HCT116 (cell line): ENCODE measurements around the gene ATP6V1A. TPM values are rescaled to one million over a fixed set of nuclear protein-coding genes. Genes with fewer than 3 reads are reported as not detected.

Experiments used
- ATAC-seq: fragments of 200-7000 bp; cut with Tn5 transposase; 2 replicates; pipeline ENCODE4 v1.9.1; 2020; ENCODE audit warnings: mild to moderate bottlenecking, moderate library complexity
- BruUV-seq: library from RNA; stranded (reverse); fragments of 400-500 nt; replicated peaks from 2 replicates; lab custom pipeline; 2021; lab: Mats Ljungman, UMichigan
- CTCF ChIA-PET: fragments of 300-600 bp; sonication (Branson Sonifier 250); formaldehyde crosslinking; loops from one replicate; lab custom pipeline; 2021; ENCODE audit warnings: antibody characterized with exemption; lab: Charles Lee
- POLR2A ChIA-PET: fragments of 300-600, 350-600 bp; sonication (Branson Sonifier 250); formaldehyde crosslinking; loops from one replicate; lab custom pipeline; 2021; ENCODE audit warnings: antibody characterized with exemption; lab: Charles Lee
- RAD21 ChIA-PET, 2 experiments: fragments of 300-600 bp; sonication (Branson Sonifier 250); formaldehyde crosslinking; loops; one replicate each; lab custom pipeline; 2023; ENCODE audit warnings: low total read pairs in 2 of 2; ENCODE audit not compliant: uncharacterized antibody in 2 of 2, unreplicated experiment in 2 of 2, low non-redundant PET in 1 of 2; lab: Charles Lee
- DNase-seq: peaks from one replicate; pipeline ENCODE4 v3.0.0-alpha.2; 2010; ENCODE audit warnings: low read depth, low spot score
- H2AFZ ChIP-seq: fragments of 200-600 bp; shearing (Covaris generic), sonication (generic); 2 replicates; pipeline ENCODE4 v1.6.1; 2017; ENCODE audit warnings: low read depth, mixed run types, mixed read lengths, antibody characterized with exemption, low read length; ENCODE audit not compliant: poor library complexity, severe bottlenecking
- H3K27ac ChIP-seq: 2 replicates; pipeline ENCODE4 v1.5.1; 2012; ENCODE audit warnings: low read depth, low read length
- H3K27me3 ChIP-seq: fragments of 200-600 bp; sonication (generic); 2 replicates; pipeline ENCODE4 v1.6.1; 2016; ENCODE audit warnings: mixed run types, low read length, mixed read lengths; ENCODE audit not compliant: insufficient read depth
- H3K36me3 ChIP-seq, 2 experiments: fragments of 200-500 bp in 1 of 2; fragments of 200-600 bp in 1 of 2; sonication (Bioruptor generic) in 1 of 2; sonication (generic) in 1 of 2; 2 replicates each; pipeline versions ENCODE4 v1.5.1 to v1.6.1; 2014 to 2016; ENCODE audit warnings: low read length in 2 of 2, inconsistent platforms in 1 of 2, mixed read lengths in 1 of 2, mixed run types in 1 of 2; ENCODE audit not compliant: insufficient read depth in 2 of 2, control insufficient read depth in 1 of 2
- H3K4me1 ChIP-seq, 2 experiments: fragments of 200-600 bp in 1 of 2; sonication (generic) in 1 of 2; 2 replicates each; pipeline versions ENCODE4 v1.5.1 to v1.6.1; 2012 to 2017; ENCODE audit warnings: low read length in 2 of 2, inconsistent platforms in 1 of 2, mild to moderate bottlenecking in 1 of 2, mixed read lengths in 1 of 2, mixed run types in 1 of 2, moderate library complexity in 1 of 2; ENCODE audit not compliant: insufficient read depth in 2 of 2, control insufficient read depth in 1 of 2
- H3K4me2 ChIP-seq: fragments of 200-600 bp; sonication (generic); 2 replicates; pipeline ENCODE4 v1.6.1; 2017; ENCODE audit warnings: mixed run types, low read length, mixed read lengths
- H3K4me3 ChIP-seq, 2 experiments: fragments of 200-600 bp in 1 of 2; sonication (generic) in 1 of 2; replicated peaks in 1 of 2; 2 replicates each; pipeline ENCODE4 v1.5.1; 2011 to 2016; ENCODE audit warnings: low read length in 2 of 2, control low read depth in 1 of 2, low read depth in 1 of 2, mild to moderate bottlenecking in 1 of 2, mixed read lengths in 1 of 2, mixed run types in 1 of 2
- H3K79me2 ChIP-seq: fragments of 200-600 bp; sonication (generic); 2 replicates; pipeline ENCODE4 v1.6.1; 2017; ENCODE audit warnings: mild to moderate bottlenecking, mixed run types, low read length, moderate library complexity, mixed read lengths; ENCODE audit not compliant: insufficient read depth
- H3K9ac ChIP-seq: fragments of 200-600 bp; sonication (generic); 2 replicates; pipeline ENCODE4 v1.6.1; 2016; ENCODE audit warnings: low read length, mixed read lengths
- H3K9me2 ChIP-seq: fragments of 200-600 bp; sonication (generic), shearing (Covaris generic); 2 replicates; pipeline ENCODE4 v1.6.1; 2017; ENCODE audit warnings: mixed run types, mild to moderate bottlenecking, moderate library complexity; ENCODE audit not compliant: insufficient read depth
- H3K9me3 ChIP-seq, 2 experiments: fragments of 200-500 bp in 1 of 2; fragments of 200-600 bp in 1 of 2; sonication (Bioruptor generic) in 1 of 2; sonication (generic) in 1 of 2; 2 replicates each; pipeline ENCODE4 v1.6.1; 2014 to 2017; ENCODE audit warnings: low read length in 2 of 2, mixed read lengths in 2 of 2, inconsistent platforms in 1 of 2, low read depth in 1 of 2, mild to moderate bottlenecking in 1 of 2, mixed run types in 1 of 2, moderate library complexity in 1 of 2; ENCODE audit not compliant: control insufficient read depth in 1 of 2, insufficient read depth in 1 of 2
- H4K20me1 ChIP-seq: fragments of 200-600 bp; sonication (generic), shearing (Covaris generic); 2 replicates; pipeline ENCODE4 v1.6.1; 2017; ENCODE audit warnings: mixed run types, mild to moderate bottlenecking, moderate library complexity; ENCODE audit not compliant: insufficient read depth
- CBX3 ChIP-seq: IDR thresholded peaks from 2 replicates; pipeline ENCODE4 v1.6.1; 2012; ENCODE audit warnings: low read depth
- CEBPB ChIP-seq: IDR thresholded peaks from 2 replicates; pipeline ENCODE4 v1.6.1; 2012; ENCODE audit warnings: low read depth
- EGR1 ChIP-seq: IDR thresholded peaks from 2 replicates; pipeline ENCODE4 v1.6.1; 2012; ENCODE audit warnings: low read depth
- ELF1 ChIP-seq: IDR thresholded peaks from 2 replicates; pipeline ENCODE4 v1.6.1; 2012; ENCODE audit warnings: low read depth, borderline replicate concordance
- EZH2phosphoT487 ChIP-seq: fragments of 200-600 bp; IDR thresholded peaks from 2 replicates; pipeline ENCODE4 v1.6.1; 2018; ENCODE audit warnings: antibody characterized with exemption, borderline replicate concordance
- JUND ChIP-seq: IDR thresholded peaks from 2 replicates; pipeline ENCODE4 v1.6.1; 2012
- POLR2A ChIP-seq: IDR thresholded peaks from 2 replicates; pipeline ENCODE4 v1.7.0; 2011; ENCODE audit warnings: borderline replicate concordance; ENCODE audit not compliant: insufficient read depth, insufficient read length; ENCODE audit errors: extremely low read depth
- POLR2AphosphoS5 ChIP-seq: IDR thresholded peaks from 2 replicates; pipeline ENCODE4 v1.6.1; 2011; ENCODE audit warnings: mild to moderate bottlenecking, low read depth, low read length, moderate library complexity
- RAD21 ChIP-seq: IDR thresholded peaks from 2 replicates; pipeline ENCODE4 v1.6.1; 2012; ENCODE audit warnings: low read depth, mild to moderate bottlenecking
- SP1 ChIP-seq: IDR thresholded peaks from 2 replicates; pipeline ENCODE4 v1.6.1; 2012; ENCODE audit warnings: low read depth
- SRF ChIP-seq: IDR thresholded peaks from 2 replicates; pipeline ENCODE4 v1.6.1; 2012; ENCODE audit warnings: low read depth
- TCF7L2 ChIP-seq: IDR thresholded peaks from 2 replicates; pipeline ENCODE4 v1.7.0; 2011; ENCODE audit warnings: borderline replicate concordance, inconsistent platforms; ENCODE audit not compliant: insufficient read depth, insufficient read length; ENCODE audit errors: extremely low read depth
- YY1 ChIP-seq: IDR thresholded peaks from 2 replicates; pipeline ENCODE4 v1.6.1; 2011; ENCODE audit warnings: low read length, low read depth, moderate library complexity, mild to moderate bottlenecking; ENCODE audit not compliant: insufficient replicate concordance; ENCODE audit errors: extremely low read depth
- ZFX ChIP-seq: fragments of 450-650 bp; IDR thresholded peaks from 2 replicates; pipeline ENCODE4 v1.6.1; 2017
- ZNF274 ChIP-seq: fragments of 200-500 bp; sonication (Bioruptor generic); IDR thresholded peaks from 2 replicates; pipeline ENCODE4 v1.6.1; 2014; ENCODE audit warnings: mild to moderate bottlenecking, low read depth, low read length, inconsistent platforms
- intact Hi-C: fragments of 100-400 bp; cut with micrococcal nuclease; formaldehyde crosslinking; loops from 2 replicates; pipeline ENCODE4 v1.10.0; 2022
- total RNA-seq: library from RNA; stranded (reverse); gene quantifications from one replicate; pipeline ENCODE4 v1.2.1, GENCODE V29; 2021; ENCODE audit not compliant: unreplicated experiment
- TF ChIP-seq, protein P1 (sequence below): IDR thresholded peaks from 2 replicates; pipeline ENCODE4 v1.6.1; 2012
- TF ChIP-seq, protein P2 (sequence below): IDR thresholded peaks from 2 replicates; pipeline ENCODE4 v1.6.1; 2012
- TF ChIP-seq, protein P3 (sequence below), 3 experiments: fragments of 200-600 bp in 1 of 3; sonication (generic) in 1 of 3; IDR thresholded peaks in 2 of 3; conservative IDR thresholded peaks in 1 of 3; 2 replicates each; pipeline ENCODE4 v1.5.1; 2012 to 2017; ENCODE audit warnings: low read depth in 2 of 3, low read length in 2 of 3, antibody characterized with exemption in 1 of 3, borderline replicate concordance in 1 of 3, control low read depth in 1 of 3, mild to moderate bottlenecking in 1 of 3, mixed read lengths in 1 of 3, mixed run types in 1 of 3, moderate library complexity in 1 of 3; ENCODE audit not compliant: insufficient read depth in 1 of 3

Gene ATP6V1A
- total RNA-seq, 1 experiment from 2014 or later = 54.7 TPM

DNA sequence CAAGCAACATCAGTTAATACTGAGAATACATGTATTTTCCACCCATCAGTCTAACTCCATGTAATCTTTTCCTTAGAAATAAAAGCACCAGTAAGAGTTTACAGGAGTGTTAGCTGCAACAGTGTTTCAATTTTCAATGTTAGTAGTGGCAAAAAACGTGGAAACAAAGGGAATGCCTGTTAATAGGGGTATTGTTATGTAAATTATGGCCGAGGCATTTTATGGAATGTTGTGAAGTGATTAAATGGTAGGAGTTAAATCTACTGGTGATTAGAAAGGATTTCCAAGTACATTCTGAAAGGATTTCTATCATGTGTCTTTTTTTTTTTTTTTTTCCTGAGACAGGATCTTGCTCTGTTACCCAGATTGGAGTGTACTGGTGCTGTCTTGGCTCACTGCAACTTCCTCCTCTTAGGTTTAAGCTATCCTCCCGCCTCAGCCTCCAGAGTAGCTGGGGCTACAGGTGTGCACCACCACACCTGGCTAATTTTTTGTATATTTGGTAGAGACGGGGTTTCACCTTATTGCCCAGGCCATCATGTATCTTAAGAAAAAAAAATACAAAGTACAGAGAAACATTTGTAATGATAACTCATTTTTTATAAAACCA is 6.6 kb downstream of the ATP6V1A start:
- Histone ChIP-seq H3K4me1 (peaks cover 0 to under 1% of the 10 kb centered on the region in 2 experiments; a peak in 1 of 4 replicates), H3K36me3 (no peaks in the 10 kb centered on the region), H3K4me3 (no peak overlapping the region), H3K79me2 (peaks cover 47% of the 10 kb centered on the region), H3K4me2 (no peak overlapping the region), H2AFZ (no peak overlapping the region), H3K27ac (no peak overlapping the region), H3K9me3 (no peaks in the 10 kb centered on the region), H3K27me3 (no peaks in the 10 kb centered on the region), H4K20me1 (no peaks in the 10 kb centered on the region; the same call in 1 of the 2 replicates), H3K9ac (no peak overlapping the region), H3K9me2 (no peaks in the 10 kb centered on the region)
- CTCF ChIA-PET = no interaction called here
- ATAC-seq (no peak), DNase-seq (no peak)
- TF ChIP-seq YY1 (no peak), TCF7L2 (no peak), SP1 (no peak), CEBPB (no peak)
- TF ChIP-seq, protein P1, sequence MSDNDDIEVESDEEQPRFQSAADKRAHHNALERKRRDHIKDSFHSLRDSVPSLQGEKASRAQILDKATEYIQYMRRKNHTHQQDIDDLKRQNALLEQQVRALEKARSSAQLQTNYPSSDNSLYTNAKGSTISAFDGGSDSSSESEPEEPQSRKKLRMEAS = no peak
- intact Hi-C loops = no loop called here
- RAD21 ChIA-PET = no interaction called here
- BruUV-seq = no TSS peak
- POLR2A ChIA-PET = no interaction called here

DNA sequence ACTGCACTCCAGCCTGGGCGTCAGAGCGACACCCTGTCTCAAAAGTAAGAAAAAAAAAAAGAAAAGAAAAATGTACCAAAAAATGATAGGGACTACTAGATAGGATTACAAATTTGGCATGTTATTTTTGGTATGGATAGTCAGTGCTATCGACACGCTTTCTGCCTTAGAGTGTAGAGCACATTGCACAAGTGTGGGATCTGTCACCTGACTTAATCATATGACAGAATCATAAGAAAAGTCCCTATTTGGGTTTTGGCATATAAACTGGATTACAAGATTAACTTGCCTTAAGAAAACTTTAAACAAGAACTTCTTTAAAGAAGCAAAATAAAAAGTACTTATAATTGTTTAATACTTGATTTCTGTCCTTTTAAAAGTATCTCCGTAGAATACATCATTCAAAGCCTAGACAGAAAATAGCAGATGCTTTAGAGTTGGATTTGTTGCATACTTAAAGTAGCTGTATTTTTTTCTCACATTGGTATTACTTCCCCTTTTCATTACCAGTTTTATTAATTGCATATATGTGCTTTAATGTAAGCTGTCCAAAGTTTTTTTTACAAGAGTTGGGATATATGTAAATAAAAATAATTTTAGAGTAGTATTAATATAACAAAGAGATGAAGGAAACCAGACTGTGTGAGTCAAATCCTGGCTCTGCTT is 7.8 kb downstream of the ATP6V1A start:
- ChIA-PET POLR2A (no interaction called here), CTCF (no interaction called here), RAD21 (no interaction called here)
- no peaks in the 10 kb centered on the region; the same call in 1 of the 2 replicates for H4K20me1 ChIP-seq
- H3K79me2 ChIP-seq = peaks cover 36% of the 10 kb centered on the region
- no peaks in the 10 kb centered on the region for H3K4me1 ChIP-seq
- H3K27me3 ChIP-seq = no peaks in the 10 kb centered on the region
- no peak overlapping the region for H3K27ac ChIP-seq
- DNase-seq (no peak), ATAC-seq (no peak)
- no peaks in the 10 kb centered on the region for H3K36me3 ChIP-seq
- no peak overlapping the region for H2AFZ ChIP-seq
- no peak overlapping the region for H3K4me2 ChIP-seq
- BruUV-seq = no TSS peak
- H3K4me3 ChIP-seq = no peak overlapping the region
- intact Hi-C loops = no loop called here
- no peaks in the 10 kb centered on the region for H3K9me3 ChIP-seq
- no peaks in the 10 kb centered on the region for H3K9me2 ChIP-seq
- no peak overlapping the region for H3K9ac ChIP-seq
- no peak for TF ChIP-seq RAD21
- no peak for TF ChIP-seq POLR2AphosphoS5
- TF ChIP-seq CEBPB = no peak
- TF ChIP-seq YY1 = no peak
- no peak for TF ChIP-seq EGR1
- TF ChIP-seq, protein P2, sequence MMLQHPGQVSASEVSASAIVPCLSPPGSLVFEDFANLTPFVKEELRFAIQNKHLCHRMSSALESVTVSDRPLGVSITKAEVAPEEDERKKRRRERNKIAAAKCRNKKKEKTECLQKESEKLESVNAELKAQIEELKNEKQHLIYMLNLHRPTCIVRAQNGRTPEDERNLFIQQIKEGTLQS = no peak
- no peak for TF ChIP-seq EZH2phosphoT487
- TF ChIP-seq, protein P3, sequence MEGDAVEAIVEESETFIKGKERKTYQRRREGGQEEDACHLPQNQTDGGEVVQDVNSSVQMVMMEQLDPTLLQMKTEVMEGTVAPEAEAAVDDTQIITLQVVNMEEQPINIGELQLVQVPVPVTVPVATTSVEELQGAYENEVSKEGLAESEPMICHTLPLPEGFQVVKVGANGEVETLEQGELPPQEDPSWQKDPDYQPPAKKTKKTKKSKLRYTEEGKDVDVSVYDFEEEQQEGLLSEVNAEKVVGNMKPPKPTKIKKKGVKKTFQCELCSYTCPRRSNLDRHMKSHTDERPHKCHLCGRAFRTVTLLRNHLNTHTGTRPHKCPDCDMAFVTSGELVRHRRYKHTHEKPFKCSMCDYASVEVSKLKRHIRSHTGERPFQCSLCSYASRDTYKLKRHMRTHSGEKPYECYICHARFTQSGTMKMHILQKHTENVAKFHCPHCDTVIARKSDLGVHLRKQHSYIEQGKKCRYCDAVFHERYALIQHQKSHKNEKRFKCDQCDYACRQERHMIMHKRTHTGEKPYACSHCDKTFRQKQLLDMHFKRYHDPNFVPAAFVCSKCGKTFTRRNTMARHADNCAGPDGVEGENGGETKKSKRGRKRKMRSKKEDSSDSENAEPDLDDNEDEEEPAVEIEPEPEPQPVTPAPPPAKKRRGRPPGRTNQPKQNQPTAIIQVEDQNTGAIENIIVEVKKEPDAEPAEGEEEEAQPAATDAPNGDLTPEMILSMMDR (IDR thresholded peaks at IDR 0.05 in 2 of 3, conservative IDR thresholded peaks at IDR 0.05 in 1 of 3; ENCODE audit: borderline replicate concordance in 1 of 3, insufficient read depth in 1 of 3, low read depth in 2 of 3, low read length in 2 of 3) = no peak
- no peak for TF ChIP-seq POLR2A
- no peak for TF ChIP-seq ELF1
- no peak for TF ChIP-seq ZFX
- no peak for TF ChIP-seq TCF7L2
- no peak for TF ChIP-seq SRF
- no peak for TF ChIP-seq CBX3
- no peak for TF ChIP-seq JUND
- TF ChIP-seq, protein P1 = no peak
- TF ChIP-seq ZNF274 = no peak
